Activated naive CD4-positive, alpha-beta T cell treated with anti-CD3 and anti-CD28 coated beads, Interleukin-2, amount 50 U/mL, for 24 hours (primary cell): ENCODE results near the gene ZMIZ1.

Source experiments
- H3K27ac Mint-ChIP-seq: one replicate; pipeline ENCODE4 v1.8.0; 2021; ENCODE audit warnings: mild to moderate bottlenecking, mixed read lengths
- H3K27me3 Mint-ChIP-seq: one replicate; pipeline ENCODE4 v1.8.0; 2021; ENCODE audit warnings: mixed read lengths
- H3K36me3 Mint-ChIP-seq: one replicate; pipeline ENCODE4 v1.8.0; 2021; ENCODE audit warnings: mixed read lengths
- H3K4me1 Mint-ChIP-seq: one replicate; pipeline ENCODE4 v1.8.0; 2021; ENCODE audit warnings: mixed read lengths
- H3K4me3 Mint-ChIP-seq: one replicate; pipeline ENCODE4 v1.8.0; 2021; ENCODE audit warnings: mild to moderate bottlenecking, mixed read lengths
- H3K9me3 Mint-ChIP-seq: one replicate; pipeline ENCODE4 v1.8.0; 2021; ENCODE audit warnings: mixed read lengths

Gene ZMIZ1

GRCh38 chr10:79158402-79159097 lies 89.8 kb downstream of the ZMIZ1 start:
- H3K36me3 Mint-ChIP-seq, result peaks cover 5% of the 10 kb centered on the region
- H3K4me3 Mint-ChIP-seq, result no peak overlapping the region
- H3K27ac Mint-ChIP-seq, result no peak overlapping the region
- H3K27me3 Mint-ChIP-seq, result no peaks in the 10 kb centered on the region
- H3K4me1 Mint-ChIP-seq, result peaks cover 8% of the 10 kb centered on the region
- H3K9me3 Mint-ChIP-seq, result no peaks in the 10 kb centered on the region

- Mint-ChIP-seq H3K27me3 (no peaks in the 10 kb centered on the region), H3K4me1 (peaks cover 8% of the 10 kb centered on the region), H3K4me3 (no peak overlapping the region), H3K27ac (no peak overlapping the region), H3K9me3 (no peaks in the 10 kb centered on the region), H3K36me3 (peaks cover 5% of the 10 kb centered on the region)
Measured at GRCh38 chr10:79159141-79159651, 90.4 kb downstream of the ZMIZ1 start.

- Mint-ChIP-seq H3K27ac (no peak overlapping the region), H3K36me3 (peaks cover 5% of the 10 kb centered on the region), H3K27me3 (no peaks in the 10 kb centered on the region), H3K9me3 (no peaks in the 10 kb centered on the region), H3K4me1 (peaks cover 8% of the 10 kb centered on the region), H3K4me3 (no peak overlapping the region)
Measured at GRCh38 chr10:79159785-79160184, 91.0 kb downstream of the ZMIZ1 start.

GRCh38 chr10:79160191-79160590 lies 91.4 kb downstream of the ZMIZ1 start:
- no peaks in the 10 kb centered on the region for H3K27me3 Mint-ChIP-seq
- H3K36me3 Mint-ChIP-seq, result peaks cover 5% of the 10 kb centered on the region
- no peak overlapping the region for H3K4me3 Mint-ChIP-seq
- peaks cover 8% of the 10 kb centered on the region for H3K4me1 Mint-ChIP-seq
- no peak overlapping the region for H3K27ac Mint-ChIP-seq
- H3K9me3 Mint-ChIP-seq, result no peaks in the 10 kb centered on the region

GRCh38 chr10:79161557-79161956 lies 92.8 kb downstream of the ZMIZ1 start:
- Mint-ChIP-seq H3K27me3 (no peaks in the 10 kb centered on the region), H3K27ac (no peak overlapping the region), H3K4me1 (peaks cover 5% of the 10 kb centered on the region), H3K4me3 (no peak overlapping the region), H3K9me3 (no peaks in the 10 kb centered on the region), H3K36me3 (peaks cover 5% of the 10 kb centered on the region)

- Mint-ChIP-seq H3K36me3 (peaks cover 5% of the 10 kb centered on the region), H3K27me3 (no peaks in the 10 kb centered on the region), H3K27ac (no peak overlapping the region)
Measured at GRCh38 chr10:79162022-79162421, 93.3 kb downstream of the ZMIZ1 start.

GRCh38 chr10:79162861-79163665 lies 94.3 kb downstream of the ZMIZ1 start:
- H3K27ac Mint-ChIP-seq, result no peak overlapping the region
- H3K4me1 Mint-ChIP-seq, result peaks cover 5% of the 10 kb centered on the region
- H3K4me3 Mint-ChIP-seq, result no peak overlapping the region
- no peaks in the 10 kb centered on the region for H3K27me3 Mint-ChIP-seq
- no peaks in the 10 kb centered on the region for H3K9me3 Mint-ChIP-seq
- H3K36me3 Mint-ChIP-seq, result peaks cover 5% of the 10 kb centered on the region

More at GRCh38 chr10:79162022-79162421, 93.3 kb downstream of the ZMIZ1 start:
- Mint-ChIP-seq H3K4me1 (peaks cover 5% of the 10 kb centered on the region), H3K4me3 (no peak overlapping the region), H3K9me3 (no peaks in the 10 kb centered on the region)

GRCh38 chr10:79163666-79163975 lies 94.9 kb downstream of the ZMIZ1 start:
- Mint-ChIP-seq H3K27me3 (no peaks in the 10 kb centered on the region), H3K36me3 (peaks cover 5% of the 10 kb centered on the region), H3K4me3 (no peak overlapping the region), H3K27ac (no peak overlapping the region), H3K9me3 (no peaks in the 10 kb centered on the region), H3K4me1 (peaks cover 5% of the 10 kb centered on the region)

GRCh38 chr10:79164075-79164474 lies 95.3 kb downstream of the ZMIZ1 start:
- H3K9me3 Mint-ChIP-seq, result no peaks in the 10 kb centered on the region
- H3K36me3 Mint-ChIP-seq, result peaks cover 5% of the 10 kb centered on the region
- H3K4me1 Mint-ChIP-seq, result peaks cover 5% of the 10 kb centered on the region
- H3K27ac Mint-ChIP-seq, result no peak overlapping the region
- no peaks in the 10 kb centered on the region for H3K27me3 Mint-ChIP-seq
- no peak overlapping the region for H3K4me3 Mint-ChIP-seq

- Mint-ChIP-seq H3K9me3 (no peaks in the 10 kb centered on the region), H3K4me3 (no peak overlapping the region), H3K27me3 (no peaks in the 10 kb centered on the region), H3K27ac (no peak overlapping the region), H3K4me1 (peaks cover 5% of the 10 kb centered on the region), H3K36me3 (peaks cover 5% of the 10 kb centered on the region)
Measured at GRCh38 chr10:79165070-79165778, 96.5 kb downstream of the ZMIZ1 start.

- Mint-ChIP-seq H3K4me3 (no peak overlapping the region), H3K27me3 (no peaks in the 10 kb centered on the region), H3K27ac (no peak overlapping the region), H3K4me1 (peaks cover 2% of the 10 kb centered on the region), H3K36me3 (peaks cover 3% of the 10 kb centered on the region), H3K9me3 (no peaks in the 10 kb centered on the region)
Measured at GRCh38 chr10:79166312-79166721, 97.6 kb downstream of the ZMIZ1 start.

- H3K36me3 Mint-ChIP-seq, result no peaks in the 10 kb centered on the region
- H3K9me3 Mint-ChIP-seq, result no peaks in the 10 kb centered on the region
- H3K4me3 Mint-ChIP-seq, result no peak overlapping the region
- H3K27me3 Mint-ChIP-seq, result no peaks in the 10 kb centered on the region
- no peak overlapping the region for H3K27ac Mint-ChIP-seq
- no peaks in the 10 kb centered on the region for H3K4me1 Mint-ChIP-seq
Measured at GRCh38 chr10:79166741-79167140, 98.0 kb downstream of the ZMIZ1 start.

- Mint-ChIP-seq H3K27ac (no peak overlapping the region), H3K9me3 (no peaks in the 10 kb centered on the region), H3K36me3 (no peaks in the 10 kb centered on the region), H3K4me3 (no peak overlapping the region), H3K27me3 (no peaks in the 10 kb centered on the region), H3K4me1 (no peaks in the 10 kb centered on the region)
Measured at GRCh38 chr10:79167537-79167936, 98.8 kb downstream of the ZMIZ1 start.

GRCh38 chr10:79168210-79168609 lies 99.4 kb downstream of the ZMIZ1 start:
- Mint-ChIP-seq H3K27me3 (no peaks in the 10 kb centered on the region), H3K4me1 (no peaks in the 10 kb centered on the region), H3K36me3 (no peaks in the 10 kb centered on the region), H3K4me3 (no peak overlapping the region), H3K9me3 (no peaks in the 10 kb centered on the region), H3K27ac (no peak overlapping the region)

- Mint-ChIP-seq H3K27me3 (no peaks in the 10 kb centered on the region), H3K36me3 (no peaks in the 10 kb centered on the region), H3K4me3 (no peak overlapping the region), H3K4me1 (no peaks in the 10 kb centered on the region), H3K9me3 (no peaks in the 10 kb centered on the region), H3K27ac (no peak overlapping the region)
Measured at GRCh38 chr10:79170226-79170752, 101.5 kb downstream of the ZMIZ1 start.

- H3K27ac Mint-ChIP-seq, result no peak overlapping the region
- H3K4me3 Mint-ChIP-seq, result no peak overlapping the region
- no peaks in the 10 kb centered on the region for H3K36me3 Mint-ChIP-seq
- no peaks in the 10 kb centered on the region for H3K4me1 Mint-ChIP-seq
- H3K27me3 Mint-ChIP-seq, result no peaks in the 10 kb centered on the region
- no peaks in the 10 kb centered on the region for H3K9me3 Mint-ChIP-seq
Measured at GRCh38 chr10:79170993-79171392, 102.2 kb downstream of the ZMIZ1 start.
